ENCODE data around the gene LCN2. TPM values are rescaled to one million over a fixed set of nuclear protein-coding genes. Genes with fewer than 3 reads are reported as not detected.
"Not testable (repeated sequence)": the region's sequence is repeated elsewhere in the genome, so short reads cannot be mapped to it uniquely, and the experiment has no call there.

LCN2 gene
- total RNA-seq, 1 experiment from 2014 or later = 537 TPM

- no peak overlapping the region for H3K27ac ChIP-seq
- CTCF ChIA-PET = interaction anchor here (2.0 kb wide), 1 partner anchor 10 kb away, joined by 7 read pairs; no protein-coding TSS in a partner anchor
- intact Hi-C loops (cut with micrococcal nuclease; ENCODE audit: unreplicated experiment) = no loop called here
- peaks cover 25% of the 10 kb centered on the region for H3F3A ChIP-seq (ENCODE audit: insufficient read depth, low read depth)
- H3K79me2 ChIP-seq (ENCODE audit: low read depth) = no peaks in the 10 kb centered on the region
- H3K9me2 ChIP-seq (ENCODE audit: insufficient read depth) = no peaks in the 10 kb centered on the region
- H4K20me1 ChIP-seq (ENCODE audit: insufficient read depth) = no peaks in the 10 kb centered on the region; the same call in 1 of the 2 replicates
- no peak overlapping the region for H3K4me2 ChIP-seq
- no peaks in the 10 kb centered on the region for H3K4me1 ChIP-seq (replicated peaks; ENCODE audit: insufficient read depth)
- POLR2A ChIA-PET (ENCODE audit: unreplicated experiment) = no interaction called here
- no peak overlapping the region for H2AFZ ChIP-seq
- no TSS peak for BruUV-seq (replicated peaks)
- DNase-seq = no peak
- H3K9me3 ChIP-seq (ENCODE audit: insufficient read depth, low read depth) = no peaks in the 10 kb centered on the region
- no peaks in the 10 kb centered on the region for H3K27me3 ChIP-seq (ENCODE audit: insufficient read depth, low read depth)
- TF ChIP-seq CTCF (conservative IDR thresholded peaks at IDR 0.05) (no peak), EZH2 (IDR thresholded peaks at IDR 0.05; ENCODE audit: low read depth) (no peak)
- peaks cover 20% of the 10 kb centered on the region for H3K36me3 ChIP-seq (ENCODE audit: low read depth)
- H3K4me3 ChIP-seq = no peak overlapping the region
Measured at GRCh38 chr9:128107468-128108268, 41.6 kb upstream of the LCN2 start.

- H3K36me3 ChIP-seq (ENCODE audit: low read depth) = peaks cover 20% of the 10 kb centered on the region
- H3K4me1 ChIP-seq (replicated peaks; ENCODE audit: insufficient read depth) = no peaks in the 10 kb centered on the region
- H3K4me2 ChIP-seq = no peak overlapping the region
- ChIA-PET POLR2A (ENCODE audit: unreplicated experiment) (no interaction called here), CTCF (interaction anchor here (2.0 kb wide), 1 partner anchor 9 kb away, joined by 7 read pairs; no protein-coding TSS in a partner anchor)
- no peak overlapping the region for H3K27ac ChIP-seq
- DNase-seq = no peak
- H4K20me1 ChIP-seq (ENCODE audit: insufficient read depth) = no peaks in the 10 kb centered on the region; the same call in 1 of the 2 replicates
- BruUV-seq (replicated peaks) = no TSS peak
- H3F3A ChIP-seq (ENCODE audit: insufficient read depth, low read depth) = peaks cover 25% of the 10 kb centered on the region
- H3K27me3 ChIP-seq (ENCODE audit: insufficient read depth, low read depth) = no peaks in the 10 kb centered on the region
- intact Hi-C loops (cut with micrococcal nuclease; ENCODE audit: unreplicated experiment) = no loop called here
- H3K4me3 ChIP-seq = no peak overlapping the region
- no peaks in the 10 kb centered on the region for H3K9me3 ChIP-seq (ENCODE audit: insufficient read depth, low read depth)
- no peak overlapping the region for H2AFZ ChIP-seq
- no peaks in the 10 kb centered on the region for H3K79me2 ChIP-seq (ENCODE audit: low read depth)
- TF ChIP-seq CTCF (conservative IDR thresholded peaks at IDR 0.05) (no peak), EZH2 (IDR thresholded peaks at IDR 0.05; ENCODE audit: low read depth) (no peak)
- no peaks in the 10 kb centered on the region for H3K9me2 ChIP-seq (ENCODE audit: insufficient read depth)
Measured at GRCh38 chr9:128108269-128109049, 40.8 kb upstream of the LCN2 start.

GRCh38 chr9:128109050-128109709 lies 40.1 kb upstream of the LCN2 start:
- Histone ChIP-seq H3K9me3 (ENCODE audit: insufficient read depth, low read depth) (no peaks in the 10 kb centered on the region), H3K4me2 (no peak overlapping the region), H3K9me2 (ENCODE audit: insufficient read depth) (no peaks in the 10 kb centered on the region), H3F3A (ENCODE audit: insufficient read depth, low read depth) (peaks cover 25% of the 10 kb centered on the region), H3K79me2 (ENCODE audit: low read depth) (no peaks in the 10 kb centered on the region), H3K4me3 (no peak overlapping the region), H4K20me1 (ENCODE audit: insufficient read depth) (no peaks in the 10 kb centered on the region; the same call in 1 of the 2 replicates), H3K27ac (no peak overlapping the region), H3K36me3 (ENCODE audit: low read depth) (peaks cover 20% of the 10 kb centered on the region), H3K4me1 (replicated peaks; ENCODE audit: insufficient read depth) (no peaks in the 10 kb centered on the region), H3K27me3 (ENCODE audit: insufficient read depth, low read depth) (no peaks in the 10 kb centered on the region), H2AFZ (no peak overlapping the region)
- no TSS peak for BruUV-seq (replicated peaks)
- intact Hi-C loops (cut with micrococcal nuclease; ENCODE audit: unreplicated experiment) = no loop called here
- TF ChIP-seq EZH2 (IDR thresholded peaks at IDR 0.05; ENCODE audit: low read depth) (no peak), CTCF (conservative IDR thresholded peaks at IDR 0.05) (no peak)
- POLR2A ChIA-PET (ENCODE audit: unreplicated experiment) = no interaction called here
- CTCF ChIA-PET = no interaction called here
- no peak for DNase-seq

- intact Hi-C loops (cut with micrococcal nuclease; ENCODE audit: unreplicated experiment); H3K9me3 ChIP-seq (ENCODE audit: insufficient read depth, low read depth); BruUV-seq (replicated peaks); H3K36me3 ChIP-seq (ENCODE audit: low read depth); H3K4me2 ChIP-seq; H4K20me1 ChIP-seq (ENCODE audit: insufficient read depth); H3K27ac ChIP-seq; DNase-seq; H2AFZ ChIP-seq; H3K27me3 ChIP-seq (ENCODE audit: insufficient read depth, low read depth); H3K79me2 ChIP-seq (ENCODE audit: low read depth); H3K9me2 ChIP-seq (ENCODE audit: insufficient read depth); H3K4me1 ChIP-seq (replicated peaks; ENCODE audit: insufficient read depth); H3K4me3 ChIP-seq: not testable (repeated sequence)
- H3F3A ChIP-seq (ENCODE audit: insufficient read depth, low read depth) = peaks cover 21% of the 10 kb centered on the region
- ChIA-PET CTCF (interaction anchor here (1.0 kb wide), 1 partner anchor 13 kb away, joined by 3 read pairs; no protein-coding TSS in a partner anchor), POLR2A (ENCODE audit: unreplicated experiment) (interaction anchor here (0.7 kb wide), 1 partner anchor 20 kb away, joined by 5 read pairs; no protein-coding TSS in a partner anchor)
Measured at GRCh38 chr9:128111726-128112125, 37.5 kb upstream of the LCN2 start.

Data from PC-9 (cell line).